ENCODE results near the gene EPHA6.

The EPHA6 gene

DNA sequence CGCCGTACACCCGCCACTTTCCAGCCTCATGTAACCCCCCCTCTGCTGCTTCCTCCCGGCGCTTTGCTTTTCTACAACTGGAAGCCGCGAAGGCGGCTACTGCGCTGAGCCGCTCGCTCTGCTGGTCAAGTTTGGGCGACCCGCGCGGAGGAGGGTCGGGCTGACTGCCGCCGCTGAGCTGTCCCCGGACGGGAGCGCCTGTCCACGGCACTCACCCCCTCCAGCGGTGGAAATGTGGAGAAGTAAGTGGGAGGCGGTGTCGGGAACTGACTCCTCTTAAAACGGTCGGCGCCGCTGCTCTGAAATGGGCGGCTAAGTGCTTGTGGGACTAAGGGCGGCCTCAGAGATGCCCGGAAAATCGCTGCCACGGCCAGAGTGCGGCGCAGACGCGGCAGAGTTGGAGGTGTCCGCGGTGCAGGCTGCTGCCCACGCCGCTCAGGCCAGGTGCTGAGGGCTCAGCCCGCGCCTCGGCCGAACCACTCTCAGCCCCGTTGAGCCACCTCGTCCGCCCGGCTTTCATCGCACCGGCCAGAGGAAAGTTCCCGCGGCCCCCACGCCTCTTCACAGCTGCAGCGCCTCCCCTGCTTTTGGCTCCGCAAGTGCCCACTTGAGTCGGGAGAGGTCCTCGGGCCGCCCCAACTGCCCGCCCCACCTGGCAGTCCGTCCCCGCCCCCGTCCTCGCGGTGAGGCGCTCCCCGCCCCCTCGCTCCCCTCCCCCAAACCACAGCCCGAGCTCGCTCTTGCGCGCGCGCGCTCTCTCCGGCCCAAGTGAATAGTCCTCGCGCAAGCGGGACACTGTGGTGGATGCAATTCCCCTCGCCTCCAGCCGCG is at the start of gene EPHA6:
Gene EPHA6, plus strand, starts transcription at position 775 of the 831 bp plus-strand sequence.
- DNase-seq (ENCODE audit: low read depth) = no peak

DNA sequence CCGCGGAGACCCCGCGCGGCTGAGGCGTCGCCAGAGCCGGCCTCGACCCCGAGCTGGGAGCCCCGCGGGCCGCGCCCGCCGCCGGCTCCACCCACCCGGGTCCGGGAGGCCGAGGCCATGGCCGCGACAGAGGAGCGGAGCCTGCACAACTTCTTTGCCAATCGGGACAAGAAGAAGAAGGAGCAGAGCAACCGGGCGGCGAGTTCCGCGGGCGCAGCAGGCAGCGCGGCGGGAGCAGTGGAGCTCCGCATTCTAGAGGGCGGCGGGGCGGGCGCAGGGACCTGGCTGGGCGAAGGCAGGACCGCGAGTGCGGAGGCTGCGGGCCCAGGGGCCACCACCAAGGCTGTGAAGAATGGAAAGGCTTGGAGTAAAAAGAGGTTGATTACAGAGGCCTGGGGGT is 37.6 kb upstream of the EPHA6 start:
- DNase-seq (ENCODE audit: low read depth) = no peak

DNA sequence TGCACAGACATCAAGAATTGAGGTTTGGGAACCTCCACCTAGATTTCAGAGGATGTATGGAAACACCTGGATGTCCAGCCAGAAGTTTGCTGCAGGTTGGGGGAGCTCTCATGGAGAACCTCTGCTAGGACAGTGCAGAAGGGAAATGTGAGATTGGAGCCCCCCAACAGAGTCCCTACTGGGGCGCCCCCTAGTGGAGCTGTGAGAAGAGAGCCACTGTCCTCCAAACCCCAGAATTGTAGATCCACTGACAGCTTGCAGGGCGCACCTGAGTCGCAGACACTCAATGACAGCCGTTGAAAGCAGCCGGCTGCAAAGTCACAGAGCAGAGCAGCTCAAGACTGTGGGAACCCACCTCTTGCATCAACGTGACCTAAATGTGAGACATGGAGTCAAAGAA is 34.6 kb upstream of the EPHA6 start:
- DNase-seq (ENCODE audit: low read depth) = no peak

DNA sequence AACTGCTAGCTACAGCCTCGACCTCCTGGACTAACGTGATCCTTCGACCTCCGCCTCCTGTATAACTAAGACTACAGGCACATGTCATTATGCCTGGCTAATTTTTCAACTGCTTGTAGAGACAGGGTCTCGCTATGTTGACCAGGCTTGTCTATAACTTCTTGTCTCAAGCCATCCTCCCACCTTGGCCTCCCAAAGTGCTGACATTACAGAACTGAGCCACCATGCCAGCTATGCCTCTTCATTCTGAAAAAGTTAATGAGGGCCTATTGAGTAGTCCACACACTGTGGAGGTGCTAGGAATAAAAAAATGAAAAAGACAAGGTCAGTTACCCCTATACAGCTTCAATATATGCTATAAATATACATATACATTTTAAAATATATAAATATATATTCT is 18.3 kb upstream of the EPHA6 start:
- DNase-seq (ENCODE audit: low read depth) = no peak

DNA sequence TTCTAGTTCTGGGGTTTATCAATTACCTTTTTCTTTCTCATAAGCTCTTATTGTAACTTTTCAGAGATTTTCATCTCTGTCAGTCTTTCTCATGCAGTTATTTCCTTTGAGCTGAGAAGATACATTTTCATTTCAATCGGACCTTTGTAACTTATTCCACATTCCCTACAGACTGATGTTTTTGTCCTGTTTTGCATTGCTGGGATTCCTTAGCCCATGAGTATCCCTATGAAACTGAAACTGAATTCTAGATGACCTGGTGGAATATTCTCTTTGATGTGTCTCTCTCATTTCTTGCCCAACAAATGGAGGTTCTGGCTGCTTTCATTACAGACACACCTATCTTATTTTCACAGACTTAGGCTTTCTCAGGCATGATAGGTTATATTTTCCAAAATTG is 10.5 kb upstream of the EPHA6 start:
- no peak for DNase-seq (ENCODE audit: low read depth)

DNA sequence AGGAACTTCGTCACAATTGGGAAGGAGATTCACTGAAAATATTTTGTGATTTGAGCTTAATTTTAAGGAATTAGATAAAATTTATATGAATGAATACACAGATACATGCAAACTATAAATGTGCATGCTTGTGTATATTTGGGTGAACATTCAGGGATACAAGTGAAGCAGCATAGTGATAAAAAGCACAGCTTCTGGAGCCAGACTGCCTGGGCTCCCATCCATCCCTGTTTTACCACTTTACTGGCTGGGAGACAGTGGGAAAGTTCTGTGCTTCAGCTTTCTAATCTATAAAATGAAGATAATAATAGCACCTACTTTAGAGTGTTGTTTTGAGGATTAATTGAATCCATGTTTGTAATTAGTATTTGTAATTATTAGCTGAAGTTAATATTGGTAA is 8.1 kb upstream of the EPHA6 start:
- DNase-seq (ENCODE audit: low read depth) = no peak

DNA sequence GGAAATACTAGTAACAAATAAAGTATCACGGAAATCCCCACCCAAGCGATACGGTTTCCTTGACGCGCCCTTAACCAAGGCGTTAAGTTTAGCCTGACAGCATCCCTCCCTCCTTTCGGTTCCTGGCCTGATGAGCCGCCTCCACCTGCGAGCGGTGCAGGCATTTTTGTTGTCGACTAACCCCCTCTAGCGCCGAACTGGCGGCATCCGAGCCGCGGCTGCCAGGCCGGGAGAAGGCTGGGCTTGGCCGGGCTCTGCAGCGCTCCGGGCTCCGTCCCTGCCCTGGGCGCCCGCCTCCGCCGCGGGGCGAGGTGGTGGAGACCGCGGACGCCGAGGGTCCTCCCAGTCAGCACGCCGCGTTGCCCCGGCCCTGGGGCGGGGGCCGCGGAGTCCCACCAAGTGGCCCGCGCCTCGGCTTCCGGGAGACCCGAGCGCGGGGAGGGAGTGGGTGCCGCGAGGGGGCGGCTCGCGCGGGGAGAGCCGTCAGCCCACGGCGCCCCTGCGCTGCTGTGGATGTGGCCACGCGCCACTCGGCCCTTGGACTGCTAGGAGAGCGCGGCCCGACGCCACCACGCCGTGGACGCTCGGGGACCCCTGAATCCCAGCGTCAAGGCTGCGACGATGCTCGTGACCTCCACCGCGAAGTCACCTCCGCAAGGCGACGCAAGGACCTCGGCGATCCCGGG is 1.1 kb upstream of the EPHA6 start:
- no peak for DNase-seq (ENCODE audit: low read depth)

DNA sequence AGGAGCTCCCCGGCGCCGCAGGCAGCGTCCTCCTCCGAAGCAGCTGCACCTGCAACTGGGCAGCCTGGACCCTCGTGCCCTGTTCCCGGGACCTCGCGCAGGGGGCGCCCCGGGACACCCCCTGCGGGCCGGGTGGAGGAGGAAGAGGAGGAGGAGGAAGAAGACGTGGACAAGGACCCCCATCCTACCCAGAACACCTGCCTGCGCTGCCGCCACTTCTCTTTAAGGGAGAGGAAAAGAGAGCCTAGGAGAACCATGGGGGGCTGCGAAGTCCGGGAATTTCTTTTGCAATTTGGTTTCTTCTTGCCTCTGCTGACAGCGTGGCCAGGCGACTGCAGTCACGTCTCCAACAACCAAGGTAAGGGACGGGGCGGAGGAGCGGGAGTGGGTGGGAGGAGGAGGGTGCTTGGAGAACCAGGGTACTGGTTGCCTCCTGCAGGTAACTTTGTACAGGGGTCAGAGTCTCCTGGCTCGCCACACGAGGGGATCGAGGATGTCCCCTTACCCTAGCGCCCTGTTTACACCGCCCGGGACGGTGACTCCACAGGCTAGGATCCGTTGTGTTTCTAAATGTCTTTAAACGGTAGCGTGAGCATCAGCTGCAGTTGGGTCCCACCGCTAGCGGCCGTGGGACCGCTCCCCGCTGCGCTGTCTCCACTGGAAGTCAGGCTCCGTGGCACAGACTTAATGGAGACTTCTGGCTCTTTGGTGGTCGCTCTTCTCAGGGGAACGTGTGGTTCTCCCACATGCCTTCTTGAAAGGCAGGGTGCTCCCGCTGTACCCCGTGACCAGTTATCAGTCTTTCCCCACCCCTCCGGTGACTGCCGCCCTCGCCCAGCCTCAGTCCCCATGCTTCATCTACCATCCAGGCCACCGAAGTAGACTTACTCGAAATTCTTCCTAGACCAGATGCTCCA is 515 bp downstream of the EPHA6 start:
- DNase-seq (ENCODE audit: low read depth) = no peak

DNA sequence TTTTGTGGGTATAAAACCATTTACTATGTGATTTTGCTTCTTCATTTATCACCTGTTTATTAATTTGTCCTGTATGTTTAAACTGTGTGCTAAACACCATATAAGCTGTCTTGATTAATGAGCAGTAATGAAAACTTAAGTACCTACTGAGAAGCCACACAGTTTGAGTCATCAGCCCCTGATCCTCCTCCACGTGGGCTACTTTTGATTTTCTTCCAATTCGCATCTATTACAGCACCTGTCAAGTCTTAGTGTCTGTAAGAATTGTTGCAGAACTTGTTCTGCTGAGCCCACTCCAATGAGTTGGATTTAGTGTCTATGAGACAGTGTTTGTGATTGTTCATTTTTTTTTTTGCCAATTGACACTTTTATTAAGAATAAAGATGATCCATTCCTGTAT is 16.8 kb downstream of the EPHA6 start:
- no peak for DNase-seq (ENCODE audit: low read depth)

DNA sequence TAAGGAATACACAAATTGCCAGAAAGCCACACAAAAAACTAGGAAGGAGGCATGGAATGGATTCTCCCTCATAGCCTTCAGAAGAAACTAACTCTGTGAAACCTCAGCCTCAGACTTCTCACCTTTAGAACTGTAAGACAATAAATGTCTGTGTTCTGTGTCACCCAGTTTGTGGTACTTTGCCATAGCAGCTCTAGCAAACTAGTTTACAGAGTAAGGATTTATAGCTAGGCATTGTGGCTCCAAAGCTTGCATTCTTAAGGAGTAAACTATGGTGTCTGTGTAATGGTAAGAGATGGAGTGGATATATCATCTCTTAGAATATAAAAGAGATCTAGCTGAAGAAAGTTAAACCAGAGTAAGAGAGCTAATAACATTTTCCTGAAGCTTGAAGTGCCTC is 18.9 kb downstream of the EPHA6 start:
- DNase-seq (ENCODE audit: low read depth) = no peak

DNA sequence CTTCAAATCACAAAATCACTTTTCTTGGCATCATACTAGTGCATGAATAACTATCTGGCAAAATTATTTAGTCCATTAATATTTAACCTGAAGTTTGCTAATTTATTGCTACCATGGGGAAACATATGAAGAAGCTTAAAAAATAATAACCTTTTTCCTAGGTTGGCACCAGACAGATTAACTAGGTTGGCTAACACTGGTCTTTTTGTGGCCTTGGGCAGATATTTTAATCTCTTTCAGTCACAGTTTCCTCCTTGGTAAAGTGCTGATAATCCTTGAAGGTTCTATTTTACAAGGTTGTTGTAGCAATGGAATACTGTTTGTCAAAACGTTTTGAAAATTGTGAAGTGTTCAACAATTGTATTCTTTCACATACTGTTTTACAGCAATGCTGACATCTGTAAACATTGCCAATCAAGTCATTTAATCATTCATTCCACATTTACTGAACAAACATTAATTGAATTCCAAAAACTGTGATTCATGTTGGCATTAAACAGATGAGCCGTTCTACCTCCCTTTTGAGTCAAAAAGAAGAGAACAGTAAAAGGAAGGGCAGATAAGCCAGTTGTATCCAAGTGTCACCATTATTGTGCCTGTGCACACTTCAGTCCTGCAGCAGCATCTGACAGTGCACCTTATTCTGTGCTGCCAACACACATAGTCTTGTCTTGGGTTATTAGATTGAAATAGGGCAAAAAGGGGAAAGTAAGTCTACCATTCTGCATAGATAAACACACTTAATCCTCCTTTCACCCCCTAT is 21.9 kb downstream of the EPHA6 start:
- DNase-seq (ENCODE audit: low read depth) = no peak

DNA sequence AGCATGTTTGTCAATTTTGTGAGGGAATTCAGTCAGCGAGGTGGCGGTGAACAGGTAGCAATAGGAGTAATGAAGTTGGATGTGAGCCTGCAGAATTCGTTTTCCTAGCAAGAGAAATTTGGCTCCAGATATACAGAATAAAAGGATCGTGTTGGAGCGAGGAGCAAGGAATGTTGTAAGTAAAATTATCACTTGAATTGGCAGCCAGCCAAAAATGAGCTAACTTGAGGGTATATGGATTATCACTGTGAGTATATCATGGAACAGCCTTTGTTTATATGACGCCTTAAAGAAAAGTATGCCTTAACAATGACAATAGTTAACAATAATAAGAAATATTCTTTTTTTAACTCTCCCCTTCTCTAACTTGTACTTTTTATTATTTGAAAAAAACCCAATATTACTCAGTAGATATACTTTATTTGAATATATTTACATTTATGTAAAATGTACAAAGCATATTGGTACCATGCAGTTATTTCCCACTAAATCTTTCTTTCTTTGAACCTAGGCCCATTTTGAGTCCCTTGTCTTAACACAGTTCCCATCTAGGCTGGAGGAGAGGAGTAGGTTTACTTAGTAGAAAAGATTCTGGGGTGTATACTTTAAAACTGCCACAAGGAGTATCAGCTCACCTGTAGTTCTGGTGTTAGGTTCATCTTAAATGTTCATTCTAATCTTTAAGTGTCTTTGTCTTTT is 29.3 kb downstream of the EPHA6 start:
- no peak for DNase-seq (ENCODE audit: low read depth)

DNA sequence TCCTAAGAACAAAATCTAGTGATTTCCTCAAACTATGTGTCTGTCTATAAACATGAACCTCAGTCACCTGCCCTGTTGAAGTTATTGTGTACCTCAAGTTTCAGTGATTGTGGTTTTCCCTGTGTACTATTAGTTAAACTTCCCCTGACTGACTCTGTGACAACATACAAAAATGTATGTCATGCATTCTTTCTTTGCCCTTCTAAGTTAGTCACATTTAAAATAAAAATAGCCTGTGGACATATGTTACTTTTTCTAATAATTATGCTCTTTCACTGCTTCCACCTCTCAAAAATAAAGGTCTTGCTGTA is 29.8 kb downstream of the EPHA6 start:
- DNase-seq (ENCODE audit: low read depth) = no peak

DNA sequence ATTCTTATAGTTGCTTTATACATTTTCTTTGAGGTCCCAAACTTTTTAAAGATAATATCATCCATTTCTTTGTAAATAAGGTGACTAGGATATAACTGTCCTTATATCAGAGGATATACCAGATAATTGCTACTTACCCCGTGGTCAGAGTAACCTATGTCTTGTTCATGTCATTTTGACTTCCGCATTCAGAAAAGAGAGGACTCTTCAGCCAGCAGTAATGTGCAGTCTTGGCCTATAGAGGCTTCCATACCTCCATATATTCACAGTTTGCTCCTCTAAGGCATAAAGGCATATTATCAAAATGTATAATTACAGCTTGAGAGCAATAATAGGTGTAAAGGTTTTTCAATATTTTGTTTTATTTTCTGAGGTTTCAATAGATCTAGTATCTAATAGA is 38.5 kb downstream of the EPHA6 start:
- DNase-seq (ENCODE audit: low read depth) = no peak

DNA sequence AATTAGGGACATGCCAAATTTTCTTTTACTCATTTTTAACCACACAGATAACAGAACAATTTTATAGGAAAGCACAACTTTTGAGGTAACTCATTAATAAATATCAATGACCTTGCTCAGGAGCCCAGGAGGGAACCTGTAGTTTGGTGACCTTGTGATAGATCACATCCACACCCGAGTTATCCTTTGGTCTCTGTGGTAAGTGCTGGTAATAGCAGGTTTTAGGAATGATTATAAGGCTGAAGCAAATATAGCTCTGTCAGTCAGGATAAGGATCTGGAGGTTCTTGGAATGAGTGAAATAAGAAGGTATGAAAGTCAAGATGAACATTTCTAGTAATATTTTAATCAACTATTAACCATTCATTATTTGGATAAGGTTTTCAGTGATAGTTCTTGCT is 46.5 kb downstream of the EPHA6 start:
- no peak for DNase-seq (ENCODE audit: low read depth)

DNA sequence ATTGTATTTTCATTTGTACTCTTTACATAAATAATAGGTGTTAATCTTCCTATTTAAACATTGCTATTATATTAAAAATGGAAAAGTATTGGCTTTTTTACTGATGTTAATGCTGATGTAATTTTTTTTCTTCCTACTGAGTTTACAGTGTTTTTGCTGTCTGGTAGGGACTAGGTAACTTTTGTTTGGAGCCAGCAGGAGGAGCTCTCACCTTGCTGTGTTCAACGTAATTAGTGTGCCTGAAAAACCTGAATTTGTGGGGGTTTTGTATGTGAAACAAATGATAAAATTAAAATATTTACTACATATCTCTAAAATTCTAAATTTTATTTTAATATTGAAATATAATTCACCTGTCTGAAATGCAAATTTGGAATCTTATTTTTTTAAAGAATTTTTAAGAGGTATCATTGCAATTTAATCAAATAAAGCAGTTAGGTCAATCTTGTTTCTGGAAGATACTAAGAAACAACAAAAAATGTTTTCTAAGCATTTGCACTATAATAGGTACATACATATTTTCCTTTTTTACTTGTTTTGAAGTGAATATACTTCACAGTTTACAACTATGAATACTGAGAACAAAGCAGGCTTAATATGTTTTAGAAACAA is 48.8 kb downstream of the EPHA6 start:
- DNase-seq (ENCODE audit: low read depth) = no peak

DNA sequence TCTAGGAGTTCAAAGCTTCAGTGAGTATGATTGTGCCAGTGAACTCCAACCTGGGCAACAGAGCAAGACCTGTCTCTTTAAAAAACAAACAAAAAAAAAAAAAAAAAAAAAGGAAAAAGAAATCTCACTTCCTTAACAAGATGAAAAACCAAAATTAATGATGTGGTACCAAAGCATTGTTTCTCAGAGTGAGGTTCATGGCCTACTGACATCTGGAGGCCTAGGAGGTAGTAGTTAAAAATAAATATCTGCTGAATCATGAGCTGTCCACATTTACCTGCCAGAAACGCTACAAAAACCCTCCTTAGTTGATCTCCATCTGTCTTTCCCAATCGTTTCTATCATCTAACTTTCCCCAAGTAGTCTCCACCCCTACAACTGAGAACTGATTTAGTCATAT is 51.2 kb downstream of the EPHA6 start:
- DNase-seq (ENCODE audit: low read depth) = no peak

DNA sequence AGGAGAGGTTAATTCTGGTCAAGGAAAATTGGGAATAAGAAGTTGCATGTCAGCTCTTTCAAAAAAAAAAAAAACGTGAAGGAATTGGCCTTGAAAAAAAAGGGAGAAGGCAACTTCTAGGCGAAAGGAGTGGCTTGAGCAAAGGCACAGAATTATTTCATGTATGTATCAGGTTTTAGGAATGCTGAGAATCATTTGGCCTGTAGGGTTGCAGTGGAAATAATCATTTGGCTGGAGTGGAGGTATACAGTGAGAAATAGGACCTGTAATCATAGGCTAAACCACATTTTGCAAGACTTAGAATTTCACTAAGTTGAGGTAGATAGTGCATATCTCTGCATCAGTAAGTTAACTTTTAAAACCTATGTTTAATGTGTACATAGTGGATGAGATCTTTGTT is 54.9 kb downstream of the EPHA6 start:
- DNase-seq (ENCODE audit: low read depth) = no peak

DNA sequence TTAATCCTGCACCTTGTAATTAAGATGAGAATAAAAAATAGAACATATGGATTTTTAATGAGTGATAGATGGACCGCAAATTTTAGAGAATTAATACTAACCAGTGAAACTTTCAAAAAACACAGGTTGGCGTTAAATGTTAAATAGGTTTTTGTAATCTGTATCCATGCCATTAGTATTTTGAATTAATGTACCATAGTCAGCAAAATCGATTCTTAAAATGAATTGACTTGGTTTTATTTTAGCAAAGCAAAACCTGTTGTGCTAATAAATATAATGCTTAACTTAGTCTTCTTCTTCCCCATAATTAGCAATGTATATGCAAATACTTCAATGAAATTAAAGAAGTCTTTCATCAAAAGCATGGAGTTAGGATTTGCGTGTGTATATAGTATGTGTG is 63.1 kb downstream of the EPHA6 start:
- DNase-seq (ENCODE audit: low read depth) = no peak

DNA sequence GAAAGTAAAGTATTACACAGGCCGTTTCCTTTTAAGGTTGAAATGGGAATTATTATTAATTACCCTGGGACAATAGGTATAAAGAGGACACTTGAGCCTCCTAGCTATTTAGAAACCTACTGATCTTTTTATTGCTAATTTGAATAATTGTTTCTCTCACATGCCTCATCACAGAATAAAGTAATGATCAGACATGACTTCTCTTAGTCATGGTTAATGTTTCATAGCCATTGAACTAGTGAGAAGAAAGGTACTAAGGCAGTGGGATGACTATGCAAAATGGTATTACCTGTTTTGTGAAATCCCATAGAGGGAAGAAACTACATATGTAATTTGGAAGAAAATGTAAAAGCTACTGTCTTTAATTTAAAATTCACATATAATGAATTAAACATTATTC is 85.6 kb downstream of the EPHA6 start:
- no peak for DNase-seq (ENCODE audit: low read depth)

DNA sequence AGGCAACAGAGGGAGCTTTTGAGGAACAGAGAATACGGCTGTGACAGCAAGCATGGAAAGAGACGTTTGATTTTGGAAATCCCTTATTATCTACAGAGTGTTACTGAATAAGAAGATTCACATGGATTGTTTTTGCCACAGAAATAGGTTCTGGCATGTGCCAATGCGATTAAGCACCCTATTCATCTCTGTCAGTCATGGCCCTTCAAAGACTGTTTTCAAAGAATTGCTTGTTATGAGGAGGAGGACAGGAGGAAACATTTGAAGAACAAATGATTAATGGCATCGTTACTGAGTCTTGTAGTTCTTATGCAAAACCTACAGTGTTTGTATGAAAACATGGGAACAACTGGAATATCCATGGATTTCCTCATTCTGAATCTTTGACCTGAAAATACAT is 86.2 kb downstream of the EPHA6 start:
- DNase-seq (ENCODE audit: low read depth) = no peak
